D721Med (cell line): ENCODE data around the gene SSPN.

ENCODE experiments used
- DNase-seq: peaks from one replicate; pipeline ENCODE4 v3.0.0; 2011; ENCODE audit warnings: low spot score; ENCODE audit not compliant: insufficient read length
- FAIRE-seq: peaks from 2 replicates; lab custom pipeline; 2011; peaks lifted over from hg19 to GRCh38; lab: Jason Lieb, UNC
- CTCF ChIP-seq: IDR thresholded peaks from 2 replicates; pipeline ENCODE4 v1.5.1; 2012; ENCODE audit warnings: mild to moderate bottlenecking, control low read depth; ENCODE audit not compliant: insufficient read depth; ENCODE audit errors: missing control alignments

SSPN gene

GRCh38 chr12:26264215-26264838 lies 69.0 kb downstream of the SSPN start:
- FAIRE-seq, result no peak
- no peak for DNase-seq
- no peak for TF ChIP-seq CTCF

GRCh38 chr12:26265606-26266005 lies 70.2 kb downstream of the SSPN start:
- FAIRE-seq (no peak), DNase-seq (no peak)
- TF ChIP-seq CTCF, result no peak

GRCh38 chr12:26266881-26267280 lies 71.5 kb downstream of the SSPN start:
- TF ChIP-seq CTCF, result no peak
- FAIRE-seq (no peak), DNase-seq (no peak)

- no peak for TF ChIP-seq CTCF
- DNase-seq (no peak), FAIRE-seq (no peak)
Measured at GRCh38 chr12:26268841-26269561, 73.6 kb downstream of the SSPN start.

- FAIRE-seq, result no peak
- no peak for DNase-seq
- no peak for TF ChIP-seq CTCF
Measured at GRCh38 chr12:26269562-26270284, 74.3 kb downstream of the SSPN start.

- no peak for FAIRE-seq
- no peak for TF ChIP-seq CTCF
- DNase-seq, result no peak
Measured at GRCh38 chr12:26271024-26271423, 75.7 kb downstream of the SSPN start.
